Naive B cell (primary cell): ENCODE data around the gene METTL1. TPM values are rescaled to one million over a fixed set of nuclear protein-coding genes. Genes with fewer than 3 reads are reported as not detected.
A peak's percentile ranks its signal among the peaks of the same experiment; 100 is the strongest.
"Not testable (repeated sequence)": the region's sequence is repeated elsewhere in the genome, so short reads cannot be mapped to it uniquely, and the experiment has no call there.

Experiments
- ATAC-seq, 2 donors: fragments of 150-1000 bp; cut with Tn5 transposase; 2 replicates each; pipeline ENCODE4 v1.10.0; 2021; ENCODE audit warnings: low read depth in 2 of 2, mild to moderate bottlenecking in 2 of 2, moderate library complexity in 2 of 2
- DNase-seq: peaks from one replicate; pipeline ENCODE4 v3.0.0; 2022
- H3K27ac Mint-ChIP-seq, 6 donors: one replicate each; pipeline ENCODE4 v1.8.0; 2020 to 2022; ENCODE audit warnings: mild to moderate bottlenecking in 6 of 6, mixed read lengths in 6 of 6, moderate library complexity in 5 of 6, inconsistent platforms in 2 of 6
- H3K27me3 Mint-ChIP-seq, 3 donors: one replicate each; pipeline ENCODE4 v1.8.0; 2021 to 2022; ENCODE audit warnings: mixed read lengths in 3 of 3, mild to moderate bottlenecking in 1 of 3
- H3K36me3 Mint-ChIP-seq, 2 donors: one replicate each; pipeline ENCODE4 v1.8.0; 2020 to 2022; ENCODE audit warnings: mixed read lengths in 2 of 2, inconsistent platforms in 1 of 2, mild to moderate bottlenecking in 1 of 2
- H3K4me1 Mint-ChIP-seq, 3 donors: one replicate each; pipeline ENCODE4 v1.8.0; 2020 to 2022; ENCODE audit warnings: mixed read lengths in 3 of 3, inconsistent platforms in 1 of 3, mild to moderate bottlenecking in 1 of 3, moderate library complexity in 1 of 3
- H3K4me3 Mint-ChIP-seq, 8 donors: one replicate each; pipeline ENCODE4 v1.8.0; 2020 to 2022; ENCODE audit warnings: mild to moderate bottlenecking in 8 of 8, mixed read lengths in 8 of 8, moderate library complexity in 8 of 8, inconsistent platforms in 2 of 8
- H3K9me3 Mint-ChIP-seq, 7 donors: one replicate each; pipeline ENCODE4 v1.8.0; 2020 to 2022; ENCODE audit warnings: mixed read lengths in 7 of 7, mild to moderate bottlenecking in 5 of 7, inconsistent platforms in 2 of 7, moderate library complexity in 1 of 7
- polyA plus RNA-seq, 6 donors: library from polyadenylated mRNA; unstranded; fragments of 300-500 nt; fragmentation: Illumina TruSeq; gene quantifications; one replicate each; pipeline ENCODE4 v1.2.3, GENCODE V29; 2021; ENCODE audit warnings: low read depth in 6 of 6

Gene METTL1
- polyA plus RNA-seq, 6 donors from 2014 or later: 6.9 to 13.2 (median 11.4) TPM

DNA sequence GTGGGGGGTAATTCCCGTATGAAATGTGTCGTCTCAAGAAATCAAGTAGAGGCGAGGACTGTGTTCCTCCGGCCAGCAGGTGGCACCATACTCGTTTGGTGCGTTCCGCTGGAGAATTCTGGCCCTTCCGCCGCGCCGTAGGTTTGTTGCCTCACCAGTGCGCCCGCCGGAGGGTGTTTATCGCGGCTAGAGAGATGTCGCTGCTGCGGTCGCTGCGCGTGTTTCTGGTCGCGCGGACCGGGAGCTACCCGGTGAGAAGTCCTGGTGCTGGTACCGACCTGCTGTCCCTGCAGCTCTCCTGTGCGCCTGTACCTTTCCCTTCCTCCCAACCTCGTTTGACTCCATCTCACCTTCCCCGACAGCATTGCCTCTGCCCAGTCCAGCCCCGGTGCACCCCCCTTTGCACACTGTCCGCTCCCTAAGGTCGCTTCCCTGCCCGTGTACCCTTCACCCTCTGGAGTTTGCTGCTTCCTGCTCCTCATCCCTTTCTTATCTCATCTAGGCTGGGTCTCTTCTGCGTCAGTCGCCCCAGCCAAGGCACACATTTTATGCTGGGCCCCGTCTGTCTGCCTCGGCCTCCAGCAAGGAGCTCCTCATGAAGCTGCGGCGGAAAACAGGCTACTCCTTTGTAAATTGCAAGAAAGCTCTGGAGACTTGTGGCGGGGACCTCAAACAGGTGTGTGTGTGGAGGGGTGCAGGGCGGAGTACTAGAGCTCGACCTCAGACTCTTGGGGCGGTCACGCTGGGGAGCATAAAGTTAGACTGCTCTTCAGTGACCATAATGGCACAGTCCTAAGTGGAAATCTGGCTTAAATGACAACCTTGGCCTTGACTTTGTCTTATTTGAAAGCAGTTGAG is 10.9 kb upstream of the METTL1 start, which contains the start of gene TSFM:
TSFM (plus strand) TSS at position 180 of the 858 bp plus-strand sequence; CDS start at position 195, 15 bp downstream.
- DNase-seq (peak; percentile 93), ATAC-seq (peak; percentile 87 to 95)
- Mint-ChIP-seq H3K9me3 (no peaks in the 10 kb centered on the region), H3K36me3 (no peaks in the 10 kb centered on the region), H3K27ac (peak within 1 kb of the TSS; percentile 96 to 99 (median 96)), H3K27me3 (no peaks in the 10 kb centered on the region), H3K4me3 (peak within 1 kb of the TSS; percentile 92 to 100 (median 100)), H3K4me1 (peaks cover 16 to 32% (median 21%) of the 10 kb centered on the region in 3 donors)

DNA sequence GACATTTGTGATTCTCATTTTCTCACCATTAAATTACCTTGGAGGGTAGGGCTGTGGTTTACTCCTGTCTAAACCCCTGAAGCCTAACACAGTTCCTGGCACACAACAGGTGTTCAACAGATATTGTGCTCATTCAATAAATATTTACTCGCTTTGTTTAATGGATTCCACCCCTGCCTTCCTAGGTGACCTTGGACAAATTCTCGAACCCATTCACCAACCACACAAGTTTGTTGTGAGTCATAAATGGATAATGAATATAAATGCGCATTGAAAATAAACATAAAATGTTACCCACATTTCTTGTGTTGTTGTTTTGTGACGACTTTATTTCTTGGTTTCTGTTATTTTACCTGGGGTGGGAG is 10.3 kb upstream of the METTL1 start:
- no peaks in the 10 kb centered on the region for H3K9me3 Mint-ChIP-seq
- no peaks in the 10 kb centered on the region for H3K27me3 Mint-ChIP-seq
- H3K36me3 Mint-ChIP-seq: no peaks in the 10 kb centered on the region
- DNase-seq (no peak), ATAC-seq (no peak)
- peaks cover 16 to 32% (median 21%) of the 10 kb centered on the region in 3 donors for H3K4me1 Mint-ChIP-seq
- H3K27ac Mint-ChIP-seq: peak overlapping the region in 5 of 6 donors; percentile 96 to 99 (median 97)
- peak overlapping the region in 7 of 8 donors; percentile 92 to 100 (median 100) for H3K4me3 Mint-ChIP-seq

DNA sequence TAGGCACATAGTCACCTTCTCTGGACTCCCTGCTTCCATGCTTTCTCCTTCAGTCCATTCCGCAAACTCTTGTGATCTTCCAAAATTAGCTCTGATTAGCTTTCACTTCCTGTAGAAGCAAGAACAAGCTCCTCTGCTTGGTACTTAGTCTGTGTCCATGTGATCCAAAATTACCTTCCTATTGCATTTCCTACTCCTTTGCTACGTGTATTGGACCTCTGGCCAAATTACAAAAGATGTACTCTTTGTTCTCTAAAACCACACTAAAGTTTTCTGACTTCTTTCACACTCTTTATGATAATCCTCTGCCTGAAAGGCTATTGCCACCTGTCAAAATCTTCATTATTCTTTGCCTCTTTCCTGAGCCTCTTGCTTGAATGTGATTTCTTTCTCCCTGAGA is 9.9 kb upstream of the METTL1 start:
- Mint-ChIP-seq H3K4me3 (peak overlapping the region in 1 of 8 donors; percentile 100), H3K36me3 (no peaks in the 10 kb centered on the region), H3K27ac (peak overlapping the region in 3 of 6 donors; percentile 1 to 96 (median 8)), H3K9me3 (no peaks in the 10 kb centered on the region), H3K4me1 (peaks cover 16 to 32% (median 21%) of the 10 kb centered on the region in 3 donors), H3K27me3 (no peaks in the 10 kb centered on the region)
- DNase-seq (no peak), ATAC-seq (no peak)

DNA sequence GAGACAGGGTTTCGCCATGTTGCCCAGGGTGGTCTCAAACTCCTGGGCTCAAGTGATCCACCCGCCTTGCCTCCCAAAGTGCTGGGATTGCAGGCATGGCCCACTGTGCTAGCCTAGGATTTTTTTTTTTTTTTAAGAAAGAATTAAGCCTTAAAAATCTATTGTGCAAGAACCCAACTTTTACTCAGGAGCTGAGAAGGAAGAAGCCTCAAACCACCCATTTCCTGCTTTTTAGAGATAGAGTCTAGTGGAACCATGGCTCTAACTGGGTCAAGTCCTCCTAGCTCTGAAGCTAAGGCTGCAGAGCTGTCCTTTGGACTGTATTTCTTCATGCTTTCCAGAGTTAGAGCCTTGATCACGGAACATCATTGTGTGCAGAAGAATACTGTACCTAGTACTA is 9.3 kb upstream of the METTL1 start:
- Mint-ChIP-seq H3K4me3 (peak overlapping the region in 1 of 8 donors; percentile 100), H3K27me3 (no peaks in the 10 kb centered on the region), H3K4me1 (peaks cover 16 to 27% (median 21%) of the 10 kb centered on the region in 3 donors), H3K9me3 (no peaks in the 10 kb centered on the region), H3K36me3 (no peaks in the 10 kb centered on the region), H3K27ac (peak overlapping the region in 1 of 6 donors; percentile 96)
- no peak for ATAC-seq
- no peak for DNase-seq

DNA sequence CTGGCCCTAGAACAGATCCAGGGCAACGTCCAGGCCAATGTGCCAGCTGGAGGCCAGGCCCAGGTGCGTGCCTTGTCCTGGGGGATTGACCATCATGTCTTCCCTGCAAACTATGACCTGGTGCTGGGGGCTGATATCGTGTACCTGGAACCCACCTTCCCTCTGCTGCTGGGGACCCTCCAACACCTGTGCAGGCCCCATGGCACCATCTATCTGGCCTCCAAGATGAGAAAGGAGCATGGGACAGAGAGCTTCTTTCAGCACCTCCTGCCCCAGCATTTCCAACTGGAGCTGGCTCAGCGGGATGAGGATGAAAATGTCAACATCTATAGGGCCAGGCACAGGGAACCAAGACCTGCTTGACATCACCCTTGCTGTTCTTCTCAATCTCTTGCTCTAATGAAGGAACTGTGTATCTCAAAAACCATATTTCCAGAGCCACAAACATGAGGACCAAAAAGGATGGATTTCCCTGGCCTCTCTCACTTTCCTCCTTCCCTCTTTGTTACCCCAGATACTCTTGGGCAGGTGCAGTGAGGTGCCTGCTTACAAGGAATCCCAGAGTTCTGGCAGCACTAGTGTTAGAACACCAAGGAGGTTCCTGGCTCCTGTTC is 8.5 kb upstream of the METTL1 start:
- Mint-ChIP-seq H3K36me3 (no peaks in the 10 kb centered on the region), H3K4me1 (peaks cover 16 to 26% (median 21%) of the 10 kb centered on the region in 3 donors), H3K27me3 (no peaks in the 10 kb centered on the region), H3K9me3 (no peaks in the 10 kb centered on the region), H3K4me3 (no peak overlapping the region), H3K27ac (peak overlapping the region in 1 of 6 donors; percentile 70)
- DNase-seq (no peak), ATAC-seq (no peak)

DNA sequence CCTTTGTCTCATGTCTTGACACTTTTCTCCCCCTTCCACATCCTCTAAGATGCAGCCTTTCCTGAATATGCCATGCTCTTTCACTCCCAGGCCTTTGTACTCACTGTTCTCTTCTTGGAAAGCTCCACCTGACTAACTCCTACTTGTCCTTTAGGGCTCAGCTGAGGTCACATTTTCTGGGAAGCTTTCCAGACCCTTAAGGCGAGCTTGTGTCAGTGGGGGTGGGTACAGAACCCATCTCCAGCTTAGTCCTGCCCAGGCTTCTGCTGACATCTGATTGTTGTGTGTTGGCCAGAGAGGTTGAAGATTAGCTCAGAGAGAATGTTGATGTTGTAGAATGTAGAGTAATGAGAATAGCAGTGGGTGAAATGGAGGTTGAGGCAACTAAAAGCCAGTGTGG is 7.8 kb upstream of the METTL1 start:
- Mint-ChIP-seq H3K9me3 (no peaks in the 10 kb centered on the region), H3K4me1 (peaks cover 16 to 26% (median 21%) of the 10 kb centered on the region in 3 donors), H3K36me3 (no peaks in the 10 kb centered on the region), H3K27ac (no peak overlapping the region), H3K4me3 (no peak overlapping the region), H3K27me3 (no peaks in the 10 kb centered on the region)
- DNase-seq (no peak), ATAC-seq (no peak)

DNA sequence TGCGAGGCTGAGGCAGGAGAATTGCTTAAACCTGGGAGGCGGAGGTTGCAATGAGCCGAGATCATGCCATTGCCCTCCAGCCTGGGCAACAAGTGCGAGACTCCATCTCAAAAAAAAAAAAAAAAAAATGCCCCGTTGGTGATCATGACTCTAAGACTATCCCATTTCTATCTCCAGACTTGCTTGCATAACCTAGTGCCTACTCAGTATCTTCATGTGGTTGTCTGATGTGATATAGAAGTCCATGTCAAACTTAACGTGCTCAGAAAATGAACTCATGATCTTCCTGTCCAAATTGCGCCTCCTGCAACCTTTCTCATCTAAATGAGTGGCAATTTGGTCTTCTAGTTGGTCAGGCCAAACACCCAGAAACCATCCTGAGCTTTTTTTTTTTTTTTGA is 6.0 kb upstream of the METTL1 start:
- ATAC-seq (no peak), DNase-seq (no peak)
- H3K4me1 Mint-ChIP-seq: peaks cover 9 to 16% (median 15%) of the 10 kb centered on the region in 3 donors
- no peaks in the 10 kb centered on the region for H3K27me3 Mint-ChIP-seq
- H3K27ac Mint-ChIP-seq: no peak overlapping the region
- H3K36me3 Mint-ChIP-seq: no peaks in the 10 kb centered on the region
- H3K4me3 Mint-ChIP-seq: no peak overlapping the region
- no peaks in the 10 kb centered on the region for H3K9me3 Mint-ChIP-seq

DNA sequence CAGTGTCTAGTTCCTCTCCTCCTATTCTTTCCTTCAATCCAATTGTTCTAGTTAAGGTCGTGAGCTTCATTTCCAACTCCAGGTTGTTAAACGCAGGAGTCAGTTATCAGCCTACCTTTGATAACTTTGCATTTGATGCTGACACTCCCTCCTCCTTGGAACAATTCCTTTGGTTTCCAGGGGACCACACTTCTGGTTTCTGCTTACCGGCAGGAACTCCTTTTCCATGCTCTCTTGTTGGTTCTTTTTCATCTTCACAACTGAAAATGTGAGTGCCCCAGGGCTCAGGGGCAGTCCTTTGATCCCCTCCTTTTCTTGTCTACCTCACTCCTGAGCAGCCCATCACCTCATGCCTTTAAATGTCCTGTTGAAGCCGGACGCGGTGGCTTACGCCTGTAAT is 5.5 kb upstream of the METTL1 start:
- DNase-seq (no peak), ATAC-seq (no peak)
- no peak overlapping the region for H3K27ac Mint-ChIP-seq
- no peaks in the 10 kb centered on the region for H3K9me3 Mint-ChIP-seq
- H3K27me3 Mint-ChIP-seq: no peaks in the 10 kb centered on the region
- H3K4me1 Mint-ChIP-seq: peaks cover 5 to 13% (median 13%) of the 10 kb centered on the region in 3 donors
- no peaks in the 10 kb centered on the region for H3K36me3 Mint-ChIP-seq
- H3K4me3 Mint-ChIP-seq: peak overlapping the region in 1 of 8 donors; percentile 37

DNA sequence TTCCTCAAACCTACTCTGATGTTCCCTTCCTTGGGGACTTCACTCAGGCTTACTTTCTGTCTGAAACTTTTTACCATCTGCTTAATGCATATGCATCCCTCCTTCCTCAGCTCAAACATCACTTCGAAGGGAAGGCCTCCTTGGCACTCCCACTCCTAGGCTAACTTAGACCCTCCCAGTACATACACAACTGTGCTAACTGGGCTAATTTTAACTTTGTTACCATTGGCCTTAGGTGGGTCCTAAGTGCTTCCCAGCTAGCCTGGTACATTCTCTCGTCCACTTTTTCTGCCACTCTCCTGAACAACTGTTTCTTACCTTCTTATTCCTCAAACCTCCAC is 4.3 kb upstream of the METTL1 start:
- H3K4me3 Mint-ChIP-seq: peak overlapping the region in 1 of 8 donors; percentile 54

DNA sequence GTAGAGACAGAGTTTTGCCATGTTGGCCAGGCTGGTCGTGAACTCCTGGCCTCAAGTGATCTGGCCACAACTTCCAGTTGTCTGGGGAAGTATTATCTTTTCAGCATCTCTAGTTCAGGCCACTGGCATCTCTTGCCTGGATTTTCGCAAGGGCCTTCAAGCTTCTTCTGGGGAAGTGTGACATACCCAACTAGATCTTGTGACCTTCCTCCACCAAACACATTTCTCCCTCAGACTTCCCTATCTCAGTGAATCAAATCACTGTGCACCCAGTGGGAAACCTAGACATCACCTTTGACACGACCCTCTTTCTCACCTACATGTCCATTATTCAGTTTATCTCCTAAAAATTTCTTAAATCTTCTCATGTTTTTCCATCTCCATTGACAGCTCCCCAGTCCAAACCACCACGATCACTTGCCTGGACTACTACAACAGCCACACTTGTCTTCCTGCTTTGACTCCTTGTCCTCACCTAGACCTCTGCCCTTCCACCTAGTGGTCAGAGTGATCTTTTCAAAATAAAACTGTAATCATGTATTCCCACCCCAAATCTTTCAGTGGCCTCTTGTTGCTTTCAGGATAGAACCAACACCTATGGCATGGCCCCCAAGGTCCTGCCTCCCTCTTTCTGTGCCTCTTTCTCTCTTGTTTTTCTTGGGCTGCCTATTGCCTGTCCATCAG is 3.8 kb upstream of the METTL1 start:
- H3K27me3 Mint-ChIP-seq: no peaks in the 10 kb centered on the region
- H3K36me3 Mint-ChIP-seq: no peaks in the 10 kb centered on the region
- no peak for ATAC-seq
- H3K9me3 Mint-ChIP-seq: no peaks in the 10 kb centered on the region
- DNase-seq: no peak
- peaks cover 16 to 20% (median 19%) of the 10 kb centered on the region in 3 donors for H3K4me1 Mint-ChIP-seq
- H3K27ac Mint-ChIP-seq: peak overlapping the region in 1 of 6 donors; percentile 36
- H3K4me3 Mint-ChIP-seq: peak overlapping the region in 3 of 8 donors; percentile 2 to 54 (median 12)

More for the DNA sequence above, 4.3 kb upstream of the METTL1 start:
- Mint-ChIP-seq H3K36me3 (no peaks in the 10 kb centered on the region), H3K9me3 (no peaks in the 10 kb centered on the region), H3K27ac (no peak overlapping the region), H3K4me1 (peaks cover 12 to 17% (median 16%) of the 10 kb centered on the region in 3 donors), H3K27me3 (no peaks in the 10 kb centered on the region)
- ATAC-seq: no peak
- no peak for DNase-seq

DNA sequence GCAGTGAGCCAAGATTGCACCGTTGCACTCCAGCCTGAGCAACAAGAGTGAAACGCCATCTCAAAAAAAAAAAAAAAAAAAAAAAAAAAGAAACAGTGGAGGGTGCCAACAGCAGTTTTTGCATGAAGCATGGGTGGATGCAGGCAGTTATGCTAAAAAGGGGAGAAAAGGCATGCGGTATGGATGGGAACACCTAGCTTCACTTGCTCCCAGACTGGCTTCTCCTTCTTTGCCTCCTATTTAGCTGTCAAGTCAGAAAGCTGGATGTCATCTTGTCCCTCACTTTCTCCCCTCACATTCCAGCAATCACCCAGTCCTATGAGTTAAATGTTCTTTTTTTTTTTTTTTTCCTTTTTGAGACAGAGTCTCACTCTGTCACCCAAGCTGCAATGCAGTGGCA is 3.1 kb upstream of the METTL1 start:
- H3K4me3 Mint-ChIP-seq: peak overlapping the region in 3 of 8 donors; percentile 12 to 54 (median 31)
- no peaks in the 10 kb centered on the region for H3K27me3 Mint-ChIP-seq
- H3K27ac Mint-ChIP-seq: peak overlapping the region in 1 of 6 donors; percentile 36
- peaks cover 19 to 21% (median 21%) of the 10 kb centered on the region in 3 donors for H3K4me1 Mint-ChIP-seq
- ATAC-seq (no peak), DNase-seq (no peak)
- peaks cover 0 to 1% of the 10 kb centered on the region in 2 donors for H3K36me3 Mint-ChIP-seq
- no peaks in the 10 kb centered on the region for H3K9me3 Mint-ChIP-seq

DNA sequence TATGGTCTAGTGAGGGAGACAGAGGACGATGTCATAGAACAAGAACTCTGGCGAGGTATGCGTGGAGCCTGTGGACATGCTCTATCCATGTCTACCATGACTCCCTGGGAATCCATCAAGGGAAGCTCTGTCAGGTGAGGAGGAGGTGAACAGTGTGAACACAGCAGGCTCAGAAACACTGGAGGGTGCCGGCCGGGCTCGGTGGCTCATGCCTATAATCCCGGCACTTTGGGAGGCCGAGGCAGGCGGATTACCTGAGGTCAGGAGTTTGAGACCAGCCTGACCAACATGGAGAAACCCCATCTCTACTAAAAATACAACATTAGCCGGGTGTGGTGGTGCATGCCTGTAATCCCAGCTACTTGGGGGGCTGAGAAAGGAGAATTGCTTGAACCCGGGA is 2.7 kb upstream of the METTL1 start:
- ATAC-seq, H3K36me3 Mint-ChIP-seq, H3K9me3 Mint-ChIP-seq, DNase-seq, H3K27me3 Mint-ChIP-seq, H3K27ac Mint-ChIP-seq: not testable (repeated sequence)
- Mint-ChIP-seq H3K4me1 (peaks cover 19 to 25% (median 24%) of the 10 kb centered on the region in 3 donors), H3K4me3 (peak overlapping the region in 2 of 8 donors; percentile 31 to 94)
